ENCODE results near the gene ARHGEF3.

- TF ChIP-seq POLR2AphosphoS5 (IDR thresholded peaks at IDR 0.05; ENCODE audit: low read depth) = no peak
- TF ChIP-seq CTCF (IDR thresholded peaks at IDR 0.05; ENCODE audit: insufficient read depth, low read length) = no peak
- TF ChIP-seq, protein P1, sequence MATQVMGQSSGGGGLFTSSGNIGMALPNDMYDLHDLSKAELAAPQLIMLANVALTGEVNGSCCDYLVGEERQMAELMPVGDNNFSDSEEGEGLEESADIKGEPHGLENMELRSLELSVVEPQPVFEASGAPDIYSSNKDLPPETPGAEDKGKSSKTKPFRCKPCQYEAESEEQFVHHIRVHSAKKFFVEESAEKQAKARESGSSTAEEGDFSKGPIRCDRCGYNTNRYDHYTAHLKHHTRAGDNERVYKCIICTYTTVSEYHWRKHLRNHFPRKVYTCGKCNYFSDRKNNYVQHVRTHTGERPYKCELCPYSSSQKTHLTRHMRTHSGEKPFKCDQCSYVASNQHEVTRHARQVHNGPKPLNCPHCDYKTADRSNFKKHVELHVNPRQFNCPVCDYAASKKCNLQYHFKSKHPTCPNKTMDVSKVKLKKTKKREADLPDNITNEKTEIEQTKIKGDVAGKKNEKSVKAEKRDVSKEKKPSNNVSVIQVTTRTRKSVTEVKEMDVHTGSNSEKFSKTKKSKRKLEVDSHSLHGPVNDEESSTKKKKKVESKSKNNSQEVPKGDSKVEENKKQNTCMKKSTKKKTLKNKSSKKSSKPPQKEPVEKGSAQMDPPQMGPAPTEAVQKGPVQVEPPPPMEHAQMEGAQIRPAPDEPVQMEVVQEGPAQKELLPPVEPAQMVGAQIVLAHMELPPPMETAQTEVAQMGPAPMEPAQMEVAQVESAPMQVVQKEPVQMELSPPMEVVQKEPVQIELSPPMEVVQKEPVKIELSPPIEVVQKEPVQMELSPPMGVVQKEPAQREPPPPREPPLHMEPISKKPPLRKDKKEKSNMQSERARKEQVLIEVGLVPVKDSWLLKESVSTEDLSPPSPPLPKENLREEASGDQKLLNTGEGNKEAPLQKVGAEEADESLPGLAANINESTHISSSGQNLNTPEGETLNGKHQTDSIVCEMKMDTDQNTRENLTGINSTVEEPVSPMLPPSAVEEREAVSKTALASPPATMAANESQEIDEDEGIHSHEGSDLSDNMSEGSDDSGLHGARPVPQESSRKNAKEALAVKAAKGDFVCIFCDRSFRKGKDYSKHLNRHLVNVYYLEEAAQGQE (IDR thresholded peaks at IDR 0.05; ENCODE audit: insufficient replicate concordance, low read depth) = no peak
These were observed 702 bp downstream of the ARHGEF3 start for GRCh38 chr3:56800832-56801661.
